A673 (cell line): ENCODE results near the gene KRT79.

ENCODE experiments used
- CTCF ChIP-seq: fragments of 300-800, 200-600 bp; sonication (generic); conservative IDR thresholded peaks from 2 replicates; pipeline ENCODE4 v1.5.1; 2017; ENCODE audit warnings: low read depth, mild to moderate bottlenecking, antibody characterized with exemption, low read length, moderate library complexity, mixed read lengths
- EZH2 ChIP-seq: fragments of 200-600 bp; sonication (generic); IDR thresholded peaks from 2 replicates; pipeline ENCODE4 v1.6.1; 2017; ENCODE audit warnings: borderline replicate concordance, low read depth, mild to moderate bottlenecking, mixed read lengths, antibody characterized with exemption, low read length; ENCODE audit not compliant: poor library complexity, severe bottlenecking

GRCh38 chr12:52812749-52813148 is 21.4 kb downstream of the KRT79 start:
- TF ChIP-seq CTCF (no peak), EZH2 (no peak)
